HepG2 (cell line): ENCODE measurements around the gene PTTG1. TPM values are rescaled to one million over a fixed set of nuclear protein-coding genes. Genes with fewer than 3 reads are reported as not detected.
A peak's percentile ranks its signal among the peaks of the same experiment; 100 is the strongest.

Experiments
- AGO1 ChIP-seq: fragments of 200-400 bp; formaldehyde crosslinking; IDR thresholded peaks from 2 replicates; pipeline ENCODE4 v1.6.1; 2017; ENCODE audit warnings: mild to moderate bottlenecking, low read depth, low read length, moderate library complexity; ENCODE audit not compliant: poor library complexity, severe bottlenecking
- BRCA1 ChIP-seq: sonication (generic); formaldehyde crosslinking; IDR thresholded peaks from 2 replicates; pipeline ENCODE4 v1.4.0; 2020; ENCODE audit warnings: missing genetic modification reagents
- HIVEP1 ChIP-seq: sonication (generic); formaldehyde crosslinking; IDR thresholded peaks from 2 replicates; pipeline ENCODE4 v1.4.0; 2020; ENCODE audit warnings: mild to moderate bottlenecking, missing genetic modification reagents
- KLF6 ChIP-seq: IDR thresholded peaks from 2 replicates; pipeline ENCODE4 v1.8.0; 2016; ENCODE audit warnings: missing biosample characterization, missing genetic modification reagents
- NFATC3 ChIP-seq: sonication (generic); formaldehyde crosslinking; IDR thresholded peaks from 2 replicates; pipeline ENCODE4 v1.5.1; 2020; ENCODE audit warnings: mild to moderate bottlenecking, missing genetic modification reagents
- POLR2AphosphoS5 ChIP-seq: IDR thresholded peaks from 2 replicates; pipeline ENCODE4 v1.6.1; 2012; ENCODE audit warnings: low read depth, low read length
- TBL1XR1 ChIP-seq: fragments of 150-350 bp; IDR thresholded peaks from 2 replicates; pipeline ENCODE4 v1.6.1; 2014; ENCODE audit warnings: borderline replicate concordance, low read length; ENCODE audit not compliant: partially characterized antibody
- ZIK1 ChIP-seq: sonication (generic); formaldehyde crosslinking; IDR thresholded peaks from 2 replicates; pipeline ENCODE4 v1.5.0; 2020; ENCODE audit warnings: mild to moderate bottlenecking, low read depth, missing genetic modification reagents, borderline replicate concordance
- ZNF30 ChIP-seq: sonication (generic); formaldehyde crosslinking; IDR thresholded peaks from 2 replicates; pipeline ENCODE4 v1.5.0; 2020; ENCODE audit warnings: mild to moderate bottlenecking, missing genetic modification reagents
- ZNF34 ChIP-seq: sonication (generic); formaldehyde crosslinking; IDR thresholded peaks from 2 replicates; pipeline ENCODE4 v1.4.0; 2020; ENCODE audit warnings: mild to moderate bottlenecking, missing genetic modification reagents, borderline replicate concordance
- ZNF616 ChIP-seq: sonication (generic); formaldehyde crosslinking; IDR thresholded peaks from 2 replicates; pipeline ENCODE4 v1.5.0; 2020; ENCODE audit warnings: low read depth, mild to moderate bottlenecking, missing genetic modification reagents
- polyA plus RNA-seq, 8 experiments: library from polyadenylated mRNA; depleted of rRNA in 3 of 8; stranded (reverse) in 7 of 8; unstranded in 1 of 8; fragments of >200 nt; fragmentation: Illumina TruSeq in 4 of 8; extraction: Trizol in 4 of 8; gene quantifications; 2 replicates each; pipeline versions ENCODE4 v1.2.1 to v1.2.3, GENCODE V29; 2011 to 2016; ENCODE audit warnings: low read depth in 4 of 8, missing spikeins in 1 of 8, mixed read lengths in 1 of 8; ENCODE audit not compliant: insufficient read depth in 1 of 8
- total RNA-seq, 5 experiments: library from RNA; depleted of rRNA; stranded (reverse); fragments of >200 nt; fragmentation: Illumina TruSeq; extraction: Trizol; gene quantifications; 2 replicates each; pipeline ENCODE4 v1.2.3, GENCODE V29; 2016; ENCODE audit warnings: low read depth in 1 of 5
- TF ChIP-seq, protein P1 (sequence below): sonication (generic); formaldehyde crosslinking; IDR thresholded peaks from 2 replicates; pipeline ENCODE4 v1.5.1; 2020; ENCODE audit warnings: mild to moderate bottlenecking, missing genetic modification reagents, borderline replicate concordance
- TF ChIP-seq, protein P2 (sequence below): fragments of 450-650 bp; IDR thresholded peaks from 2 replicates; pipeline ENCODE4 v1.6.1; 2017
- TF ChIP-seq, protein P3 (sequence below): sonication (generic); formaldehyde crosslinking; IDR thresholded peaks from 2 replicates; pipeline ENCODE4 v1.8.1; 2023; ENCODE audit warnings: mild to moderate bottlenecking, moderate library complexity, missing genetic modification reagents
- TF ChIP-seq, protein P4 (sequence below): fragments of 450-650 bp; IDR thresholded peaks from 2 replicates; pipeline ENCODE4 v1.6.1; 2017; ENCODE audit warnings: mild to moderate bottlenecking

The PTTG1 gene
- total and polyA plus RNA-seq, 2 of the 13 experiments (the other 11 are each of a cell fraction or from before 2014, with no cell fraction given): 102 to 161 TPM

DNA sequence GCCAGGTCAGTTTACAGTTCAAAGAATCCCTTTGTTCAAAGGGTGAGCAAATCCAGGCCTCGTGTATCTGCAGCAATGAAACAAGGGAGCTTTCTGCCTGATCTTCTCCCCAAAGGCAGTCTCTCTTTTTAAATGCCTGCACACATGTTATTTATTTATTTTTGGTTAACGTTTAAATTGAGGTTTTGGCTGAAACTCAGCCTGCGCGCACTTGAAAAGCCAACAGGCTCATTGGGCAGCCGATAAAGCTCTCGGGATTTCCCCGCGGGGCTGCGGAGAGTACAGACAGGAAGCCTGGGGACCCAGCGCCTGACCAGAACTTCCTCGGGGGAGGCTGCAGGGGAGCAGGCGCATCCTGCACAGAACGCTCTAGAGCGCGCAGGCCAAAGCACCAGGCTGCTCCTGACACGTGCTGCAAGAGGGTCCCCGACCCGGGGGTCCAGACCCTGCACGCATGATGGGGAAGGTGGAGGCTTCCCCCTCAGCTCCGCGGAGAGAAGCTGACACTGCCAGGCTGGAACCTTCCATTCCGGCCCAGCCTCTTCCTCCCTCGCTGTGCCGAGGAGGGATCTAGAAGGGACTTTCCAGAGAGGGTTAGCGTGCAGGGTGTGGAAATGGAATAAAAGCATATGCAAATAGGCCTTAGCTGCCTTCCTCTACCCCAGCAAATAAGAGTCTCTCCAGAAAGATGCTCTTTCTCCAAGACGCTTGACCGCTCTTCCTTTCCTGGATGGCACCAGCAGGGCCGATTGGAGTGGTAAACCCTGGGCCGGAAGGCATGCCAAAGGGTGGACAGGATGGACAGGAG is 46.1 kb downstream of the PTTG1 start (continued):
- TF ChIP-seq, protein P1, sequence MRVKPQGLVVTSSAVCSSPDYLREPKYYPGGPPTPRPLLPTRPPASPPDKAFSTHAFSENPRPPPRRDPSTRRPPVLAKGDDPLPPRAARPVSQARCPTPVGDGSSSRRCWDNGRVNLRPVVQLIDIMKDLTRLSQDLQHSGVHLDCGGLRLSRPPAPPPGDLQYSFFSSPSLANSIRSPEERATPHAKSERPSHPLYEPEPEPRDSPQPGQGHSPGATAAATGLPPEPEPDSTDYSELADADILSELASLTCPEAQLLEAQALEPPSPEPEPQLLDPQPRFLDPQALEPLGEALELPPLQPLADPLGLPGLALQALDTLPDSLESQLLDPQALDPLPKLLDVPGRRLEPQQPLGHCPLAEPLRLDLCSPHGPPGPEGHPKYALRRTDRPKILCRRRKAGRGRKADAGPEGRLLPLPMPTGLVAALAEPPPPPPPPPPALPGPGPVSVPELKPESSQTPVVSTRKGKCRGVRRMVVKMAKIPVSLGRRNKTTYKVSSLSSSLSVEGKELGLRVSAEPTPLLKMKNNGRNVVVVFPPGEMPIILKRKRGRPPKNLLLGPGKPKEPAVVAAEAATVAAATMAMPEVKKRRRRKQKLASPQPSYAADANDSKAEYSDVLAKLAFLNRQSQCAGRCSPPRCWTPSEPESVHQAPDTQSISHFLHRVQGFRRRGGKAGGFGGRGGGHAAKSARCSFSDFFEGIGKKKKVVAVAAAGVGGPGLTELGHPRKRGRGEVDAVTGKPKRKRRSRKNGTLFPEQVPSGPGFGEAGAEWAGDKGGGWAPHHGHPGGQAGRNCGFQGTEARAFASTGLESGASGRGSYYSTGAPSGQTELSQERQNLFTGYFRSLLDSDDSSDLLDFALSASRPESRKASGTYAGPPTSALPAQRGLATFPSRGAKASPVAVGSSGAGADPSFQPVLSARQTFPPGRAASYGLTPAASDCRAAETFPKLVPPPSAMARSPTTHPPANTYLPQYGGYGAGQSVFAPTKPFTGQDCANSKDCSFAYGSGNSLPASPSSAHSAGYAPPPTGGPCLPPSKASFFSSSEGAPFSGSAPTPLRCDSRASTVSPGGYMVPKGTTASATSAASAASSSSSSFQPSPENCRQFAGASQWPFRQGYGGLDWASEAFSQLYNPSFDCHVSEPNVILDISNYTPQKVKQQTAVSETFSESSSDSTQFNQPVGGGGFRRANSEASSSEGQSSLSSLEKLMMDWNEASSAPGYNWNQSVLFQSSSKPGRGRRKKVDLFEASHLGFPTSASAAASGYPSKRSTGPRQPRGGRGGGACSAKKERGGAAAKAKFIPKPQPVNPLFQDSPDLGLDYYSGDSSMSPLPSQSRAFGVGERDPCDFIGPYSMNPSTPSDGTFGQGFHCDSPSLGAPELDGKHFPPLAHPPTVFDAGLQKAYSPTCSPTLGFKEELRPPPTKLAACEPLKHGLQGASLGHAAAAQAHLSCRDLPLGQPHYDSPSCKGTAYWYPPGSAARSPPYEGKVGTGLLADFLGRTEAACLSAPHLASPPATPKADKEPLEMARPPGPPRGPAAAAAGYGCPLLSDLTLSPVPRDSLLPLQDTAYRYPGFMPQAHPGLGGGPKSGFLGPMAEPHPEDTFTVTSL (CRISPR knock-in tag): peak; percentile 71; the same call in 1 of the 2 replicates
- TF ChIP-seq BRCA1 (CRISPR knock-in tag): 0 out of 2 replicates have a peak, but pooled peaks have one; percentile 40
- peak; percentile 78; the same call in 1 of the 2 replicates for TF ChIP-seq POLR2AphosphoS5
- TF ChIP-seq, protein P2, sequence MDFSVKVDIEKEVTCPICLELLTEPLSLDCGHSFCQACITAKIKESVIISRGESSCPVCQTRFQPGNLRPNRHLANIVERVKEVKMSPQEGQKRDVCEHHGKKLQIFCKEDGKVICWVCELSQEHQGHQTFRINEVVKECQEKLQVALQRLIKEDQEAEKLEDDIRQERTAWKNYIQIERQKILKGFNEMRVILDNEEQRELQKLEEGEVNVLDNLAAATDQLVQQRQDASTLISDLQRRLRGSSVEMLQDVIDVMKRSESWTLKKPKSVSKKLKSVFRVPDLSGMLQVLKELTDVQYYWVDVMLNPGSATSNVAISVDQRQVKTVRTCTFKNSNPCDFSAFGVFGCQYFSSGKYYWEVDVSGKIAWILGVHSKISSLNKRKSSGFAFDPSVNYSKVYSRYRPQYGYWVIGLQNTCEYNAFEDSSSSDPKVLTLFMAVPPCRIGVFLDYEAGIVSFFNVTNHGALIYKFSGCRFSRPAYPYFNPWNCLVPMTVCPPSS: no peak
- peak; percentile 71; the same call in 1 of the 2 replicates for TF ChIP-seq KLF6 (CRISPR knock-in tag)
- TF ChIP-seq AGO1: no peak
- no peak for TF ChIP-seq NFATC3 (CRISPR knock-in tag)
- TF ChIP-seq ZIK1 (CRISPR knock-in tag): peak; percentile 91; the same call in 1 of the 2 replicates
- TF ChIP-seq ZNF34 (CRISPR knock-in tag): no peak
- TF ChIP-seq ZNF30 (CRISPR knock-in tag): peak; percentile 44; the same call in 1 of the 2 replicates
- TF ChIP-seq, protein P3, sequence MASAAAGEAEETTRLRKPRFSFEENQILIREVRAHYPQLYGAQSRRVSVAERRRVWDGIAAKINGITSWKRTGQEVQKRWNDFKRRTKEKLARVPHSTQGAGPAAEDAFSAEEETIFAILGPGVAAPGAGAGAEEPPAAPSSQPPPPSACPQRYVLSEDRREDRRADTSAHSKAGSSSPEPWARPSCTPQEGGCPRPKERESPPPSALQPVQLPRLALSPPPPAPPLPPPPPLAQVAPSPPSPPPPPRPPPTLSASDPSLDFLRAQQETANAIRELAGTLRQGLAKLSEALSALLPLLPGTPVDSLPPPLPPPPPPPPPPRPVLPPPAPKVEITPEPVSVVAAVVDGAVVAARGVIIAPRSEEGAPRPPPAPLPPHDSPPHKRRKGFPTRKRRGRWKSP (CRISPR knock-in tag): no peak
- TF ChIP-seq, protein P4, sequence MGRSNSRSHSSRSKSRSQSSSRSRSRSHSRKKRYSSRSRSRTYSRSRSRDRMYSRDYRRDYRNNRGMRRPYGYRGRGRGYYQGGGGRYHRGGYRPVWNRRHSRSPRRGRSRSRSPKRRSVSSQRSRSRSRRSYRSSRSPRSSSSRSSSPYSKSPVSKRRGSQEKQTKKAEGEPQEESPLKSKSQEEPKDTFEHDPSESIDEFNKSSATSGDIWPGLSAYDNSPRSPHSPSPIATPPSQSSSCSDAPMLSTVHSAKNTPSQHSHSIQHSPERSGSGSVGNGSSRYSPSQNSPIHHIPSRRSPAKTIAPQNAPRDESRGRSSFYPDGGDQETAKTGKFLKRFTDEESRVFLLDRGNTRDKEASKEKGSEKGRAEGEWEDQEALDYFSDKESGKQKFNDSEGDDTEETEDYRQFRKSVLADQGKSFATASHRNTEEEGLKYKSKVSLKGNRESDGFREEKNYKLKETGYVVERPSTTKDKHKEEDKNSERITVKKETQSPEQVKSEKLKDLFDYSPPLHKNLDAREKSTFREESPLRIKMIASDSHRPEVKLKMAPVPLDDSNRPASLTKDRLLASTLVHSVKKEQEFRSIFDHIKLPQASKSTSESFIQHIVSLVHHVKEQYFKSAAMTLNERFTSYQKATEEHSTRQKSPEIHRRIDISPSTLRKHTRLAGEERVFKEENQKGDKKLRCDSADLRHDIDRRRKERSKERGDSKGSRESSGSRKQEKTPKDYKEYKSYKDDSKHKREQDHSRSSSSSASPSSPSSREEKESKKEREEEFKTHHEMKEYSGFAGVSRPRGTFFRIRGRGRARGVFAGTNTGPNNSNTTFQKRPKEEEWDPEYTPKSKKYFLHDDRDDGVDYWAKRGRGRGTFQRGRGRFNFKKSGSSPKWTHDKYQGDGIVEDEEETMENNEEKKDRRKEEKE: no peak
- no peak for TF ChIP-seq TBL1XR1
- TF ChIP-seq HIVEP1 (CRISPR knock-in tag): peak; percentile 95
- peak; percentile 52; the same call in 1 of the 2 replicates for TF ChIP-seq ZNF616 (CRISPR knock-in tag)
